ENCODE results near the gene GATAD2A. TPM values are rescaled to one million over a fixed set of nuclear protein-coding genes. Genes with fewer than 3 reads are reported as not detected.
"Not testable (repeated sequence)": the region's sequence is repeated elsewhere in the genome, so short reads cannot be mapped to it uniquely, and the experiment has no call there.

GATAD2A gene
- total RNA-seq, 1 donor from 2014 or later = 39.9 TPM

- intact Hi-C loops (cut with DNase I) = no loop called here
- peak; percentile 83 for DNase-seq (ENCODE audit: low spot score)
These were observed 19.3 kb upstream of the GATAD2A start for GRCh38 chr19:19385896-19386869.

DNA sequence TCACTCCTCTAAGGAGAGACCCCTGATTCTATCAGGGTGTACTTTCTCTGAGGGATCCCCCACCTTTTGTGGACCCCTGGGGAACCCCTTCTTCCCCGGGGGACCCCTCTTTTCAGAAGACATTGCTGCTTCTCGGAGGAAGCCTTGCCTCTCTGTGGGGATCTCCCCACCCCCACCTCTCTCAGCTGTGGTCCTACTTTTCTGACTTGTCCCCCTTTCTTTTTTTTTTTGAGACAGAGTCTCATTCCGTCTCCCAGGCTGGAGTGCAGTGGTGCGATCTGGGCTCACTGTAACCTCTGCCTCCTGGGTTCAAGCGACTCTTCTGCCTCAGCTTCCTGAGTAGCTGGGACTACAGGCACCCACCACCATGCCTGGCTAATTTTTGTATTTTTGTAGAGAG lies 18.4 kb upstream of the GATAD2A start:
- intact Hi-C loops (cut with DNase I) = no loop called here
- DNase-seq (ENCODE audit: low spot score) = no peak

DNA sequence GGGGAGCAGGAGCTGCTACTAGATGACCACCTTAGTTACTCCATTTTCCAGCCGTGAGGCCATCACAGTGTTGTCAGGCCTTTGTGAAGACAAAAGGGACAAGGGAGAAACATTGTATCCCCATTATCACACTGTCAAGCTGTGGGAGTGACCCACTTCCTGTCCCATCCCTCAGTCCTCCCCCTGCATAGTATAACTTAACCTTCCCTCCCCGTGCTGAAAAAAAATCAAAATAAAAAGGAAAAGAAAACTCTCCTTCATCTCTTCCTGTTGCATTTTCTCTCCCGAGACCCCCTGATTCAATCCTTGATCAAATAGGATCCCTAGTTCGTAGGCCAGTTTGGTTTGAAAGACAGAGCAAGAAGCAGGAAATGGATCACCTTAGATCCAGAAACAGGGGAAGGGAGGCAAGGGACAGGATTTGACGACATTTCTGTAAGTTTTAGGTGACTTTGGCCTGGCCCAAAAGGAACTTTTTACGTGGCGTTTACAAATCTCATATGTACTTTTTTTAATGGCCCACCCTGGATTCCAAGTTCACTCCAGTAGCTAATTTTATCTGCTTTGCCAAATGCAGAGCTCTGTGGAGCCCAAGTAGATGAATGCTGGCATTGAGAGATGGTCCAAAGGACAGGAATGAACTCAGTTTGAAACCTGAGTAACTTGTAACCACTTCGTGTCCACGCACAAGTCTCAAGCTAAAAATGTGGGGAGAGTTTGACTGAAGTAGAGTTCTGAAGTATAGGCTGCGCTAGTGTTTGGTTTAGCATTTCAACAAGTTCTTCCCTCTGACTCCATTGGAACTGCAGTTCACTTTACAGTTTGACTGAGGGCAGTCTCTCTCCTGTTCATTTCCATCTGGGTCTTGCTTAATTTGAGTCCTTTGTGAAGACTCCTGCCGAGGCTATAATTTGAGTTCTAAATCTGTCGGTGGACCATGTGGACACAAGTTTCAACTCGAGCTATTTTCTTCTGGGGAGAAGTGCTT lies 16.6 kb upstream of the GATAD2A start:
- DNase-seq (ENCODE audit: low spot score) = no peak
- intact Hi-C loops (cut with DNase I) = no loop called here

GRCh38 chr19:19389683-19390082 lies 15.8 kb upstream of the GATAD2A start:
- DNase-seq (ENCODE audit: low spot score); intact Hi-C loops (cut with DNase I): not testable (repeated sequence)

DNA sequence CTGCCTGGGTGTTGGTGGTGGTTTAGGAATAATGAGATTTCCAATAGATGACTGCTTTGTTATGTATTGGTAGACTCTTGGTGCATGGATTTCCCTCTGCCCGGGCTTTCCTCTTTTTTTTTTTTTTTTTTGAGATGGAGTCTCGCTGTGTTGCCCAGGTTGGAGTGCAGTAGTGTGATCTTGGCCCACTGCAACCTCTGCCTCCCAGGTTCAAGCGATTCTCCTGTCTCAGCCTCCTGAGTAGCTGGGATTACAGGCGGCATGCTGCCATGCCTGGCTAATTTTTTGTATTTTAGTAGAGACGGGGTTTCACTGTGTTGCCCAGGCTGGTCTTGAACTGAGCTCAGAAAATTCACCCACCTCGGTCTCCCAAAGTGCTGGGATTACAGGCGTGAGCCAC lies 11.1 kb upstream of the GATAD2A start:
- intact Hi-C loops (cut with DNase I); DNase-seq (ENCODE audit: low spot score): not testable (repeated sequence)

DNA sequence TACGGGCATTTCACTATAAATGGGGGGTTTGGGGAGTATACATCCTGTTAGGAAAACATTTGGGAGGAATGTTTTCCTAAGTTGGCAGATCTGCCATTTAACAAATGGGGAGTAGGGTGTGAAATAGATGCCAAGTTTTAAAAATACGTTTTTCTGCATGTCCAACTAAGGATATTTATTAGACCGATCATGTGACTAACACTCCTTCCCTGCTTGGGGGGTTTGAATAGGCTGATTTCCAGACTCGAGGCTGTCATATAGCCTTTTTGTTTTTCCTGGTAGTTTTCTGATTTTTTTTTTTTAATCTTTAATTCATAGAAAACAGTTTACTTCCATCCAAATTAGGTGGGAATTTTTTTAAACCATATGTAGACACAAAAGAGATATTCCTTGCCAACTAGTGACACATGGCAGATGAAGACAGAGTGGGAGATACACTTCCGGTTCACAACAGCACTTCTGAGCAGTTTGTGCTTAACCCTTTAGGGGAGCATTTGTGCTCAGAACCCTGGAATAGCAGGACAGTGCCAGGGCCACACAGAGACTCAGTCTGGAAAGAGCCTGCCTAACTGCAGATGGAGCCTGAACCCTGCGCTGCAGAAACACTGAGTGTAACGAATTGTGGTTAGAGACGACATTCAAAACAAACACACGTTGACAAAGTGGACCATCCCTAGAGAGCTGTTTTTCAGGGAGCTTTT lies 5.6 kb upstream of the GATAD2A start:
- no peak for DNase-seq (ENCODE audit: low spot score)
- intact Hi-C loops (cut with DNase I) = no loop called here

- intact Hi-C loops (cut with DNase I) = no loop called here
- no peak for DNase-seq (ENCODE audit: low spot score)
These were observed 2.7 kb upstream of the GATAD2A start for GRCh38 chr19:19402656-19403372.

DNA sequence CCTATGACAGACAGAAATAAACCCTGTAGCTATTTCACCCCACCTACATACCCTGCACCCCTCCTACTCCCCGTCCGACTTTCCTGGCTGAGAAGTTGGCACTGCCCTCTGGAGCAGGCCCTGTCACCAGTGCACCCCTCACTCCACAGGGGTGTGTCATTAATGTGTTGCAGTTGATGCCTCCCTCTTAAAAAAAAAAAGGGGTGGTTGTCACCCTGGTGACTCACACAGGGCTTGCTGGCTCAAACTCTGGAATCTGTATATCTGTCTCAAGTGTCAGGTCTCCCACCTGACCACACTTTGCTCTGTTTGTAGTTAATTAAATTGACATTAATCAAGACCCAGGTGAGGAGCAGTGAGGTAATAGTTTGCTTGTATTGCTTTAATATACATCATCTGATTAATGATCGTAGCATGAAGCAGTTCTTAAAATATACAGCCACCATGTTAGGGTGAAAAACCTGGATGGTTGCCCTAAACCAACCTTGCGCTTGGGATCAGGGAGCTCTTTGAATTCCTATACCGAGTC lies 2.0 kb upstream of the GATAD2A start:
- DNase-seq (ENCODE audit: low spot score) = no peak
- intact Hi-C loops (cut with DNase I) = no loop called here

DNA sequence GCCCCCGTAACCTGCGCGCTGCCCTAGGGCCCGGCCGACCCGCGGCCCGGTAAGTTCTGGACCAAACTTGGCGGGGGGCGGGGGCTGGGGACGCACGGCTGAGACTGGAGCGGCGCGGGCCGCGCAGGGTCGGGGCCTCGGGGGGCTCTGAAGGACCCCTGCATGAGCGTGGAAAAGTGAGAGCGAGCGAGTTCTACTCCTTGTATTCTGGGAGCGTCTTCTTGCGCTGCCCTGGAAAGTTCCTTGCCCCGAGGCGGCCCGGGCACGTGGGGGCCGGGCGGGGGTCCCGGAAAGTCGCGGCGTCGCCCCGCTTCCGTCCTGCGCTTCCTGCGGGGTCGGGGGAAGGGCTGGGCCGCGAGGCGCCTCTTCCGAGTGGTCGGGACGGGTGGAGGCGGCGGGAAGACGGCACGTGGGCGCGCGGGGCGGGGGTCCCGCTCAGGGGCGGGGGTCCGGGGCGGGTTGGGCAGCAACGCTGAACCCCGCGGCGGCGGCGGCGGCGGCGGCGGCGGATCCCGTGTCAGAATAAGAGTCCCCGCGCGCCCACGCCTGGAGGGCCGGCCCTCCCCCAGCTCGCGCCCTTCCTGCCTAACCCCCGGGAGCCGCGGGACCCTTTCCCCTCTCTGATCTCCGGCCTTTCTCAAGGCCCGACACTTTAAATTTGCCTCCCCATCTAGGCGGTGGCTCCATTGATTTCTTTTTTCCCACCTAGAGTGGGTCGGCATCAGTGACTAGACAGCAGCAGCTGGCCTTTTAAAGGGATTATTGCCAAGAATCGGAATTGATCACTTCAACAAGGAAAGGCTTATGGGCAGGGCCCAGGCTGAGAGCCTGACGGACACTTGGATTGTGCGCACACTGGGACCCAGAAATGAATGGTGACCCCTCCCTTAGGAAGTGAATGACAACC lies 749 bp downstream of the GATAD2A start:
- intact Hi-C loops (cut with DNase I) = loop anchor here (1.0 to 5.0 kb wide), 4 partner anchors 40 to 214 kb away; partner anchors contain the start of genes BORCS8 and RFXANK
- no peak for DNase-seq (ENCODE audit: low spot score)

- DNase-seq (ENCODE audit: low spot score) = peak; percentile 79
- intact Hi-C loops (cut with DNase I) = loop anchor here (5.0 kb wide), 2 partner anchors 55 to 215 kb away; partner anchors contain the start of genes BORCS8 and RFXANK
These were observed 1.6 kb downstream of the GATAD2A start for GRCh38 chr19:19406878-19407632.

DNA sequence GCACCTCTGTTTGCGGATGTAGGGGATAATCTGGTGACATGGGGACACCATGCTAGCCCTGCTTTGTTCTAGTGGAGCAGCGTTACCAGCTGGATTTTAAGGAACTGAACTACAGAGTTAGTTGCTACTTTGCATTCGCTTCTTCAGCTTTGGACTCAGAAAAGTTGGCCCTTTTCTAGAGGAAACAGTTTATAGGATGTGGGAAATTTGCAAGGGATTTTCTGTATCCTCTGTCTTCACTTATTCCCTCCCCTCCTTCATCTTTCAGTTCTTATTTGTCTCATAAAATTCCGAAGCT lies 2.1 kb downstream of the GATAD2A start:
- no peak for DNase-seq (ENCODE audit: low spot score)

DNA sequence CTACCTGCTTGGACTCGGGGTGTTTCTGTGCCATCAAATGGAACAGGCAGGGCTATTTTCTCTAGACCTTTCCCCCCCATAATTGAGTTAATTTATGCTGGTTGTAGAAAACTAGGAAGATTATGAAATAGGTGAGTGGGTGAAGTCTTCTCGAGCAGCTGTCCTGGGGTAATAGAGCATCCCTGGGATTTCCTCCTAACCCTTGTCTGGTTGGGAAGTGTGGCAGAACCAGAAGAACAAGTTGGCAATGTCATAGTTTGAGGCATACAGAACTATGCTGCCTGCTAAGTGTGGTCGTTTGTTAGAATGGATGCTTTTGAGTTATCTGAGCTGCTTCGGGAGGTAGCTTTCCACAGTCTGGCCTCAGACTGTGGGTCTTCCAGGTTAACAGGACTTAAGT lies 3.7 kb downstream of the GATAD2A start:
- no peak for DNase-seq (ENCODE audit: low spot score)
- intact Hi-C loops (cut with DNase I) = loop anchor here (5.0 kb wide), 2 partner anchors 53 to 217 kb away; partner anchors contain the start of genes BORCS8 and RFXANK

More for the DNA sequence above, 2.1 kb downstream of the GATAD2A start:
- intact Hi-C loops (cut with DNase I) = loop anchor here (5.0 kb wide), 2 partner anchors 55 to 215 kb away; partner anchors contain the start of genes BORCS8 and RFXANK

DNA sequence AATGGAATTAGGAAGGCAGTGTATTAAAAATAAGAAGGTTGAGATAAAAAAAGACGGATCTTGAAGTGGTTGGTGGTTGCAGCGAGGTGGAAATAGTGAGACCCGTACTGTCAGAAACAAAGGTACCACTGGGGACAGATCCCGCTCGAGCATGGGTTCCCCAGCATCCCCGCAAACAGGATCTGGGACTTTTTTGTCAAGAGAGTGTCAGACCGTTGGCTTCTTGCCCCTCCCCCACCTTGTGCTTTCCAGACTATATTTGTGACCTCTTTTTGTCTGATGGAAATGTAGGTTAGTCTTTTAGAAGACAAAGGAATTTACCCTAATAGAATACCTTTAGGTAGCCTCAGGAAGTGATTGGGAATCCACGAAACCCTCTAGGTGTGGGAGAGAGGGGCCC lies 4.2 kb downstream of the GATAD2A start:
- no peak for DNase-seq (ENCODE audit: low spot score)
- intact Hi-C loops (cut with DNase I) = loop anchor here (5.0 kb wide), 2 partner anchors 53 to 217 kb away; partner anchors contain the start of genes BORCS8 and RFXANK

- intact Hi-C loops (cut with DNase I) = no loop called here
- no peak for DNase-seq (ENCODE audit: low spot score)
These were observed 5.4 kb downstream of the GATAD2A start for GRCh38 chr19:19410553-19411550.

- DNase-seq (ENCODE audit: low spot score) = no peak
- intact Hi-C loops (cut with DNase I) = no loop called here
These were observed 10.8 kb downstream of the GATAD2A start for GRCh38 chr19:19416280-19416679.

Measured in cardiac septum (tissue), 1 donor.